GM19099 (cell line): ENCODE data around the gene FEV.

Source experiments
- POLR2A ChIP-seq: IDR thresholded peaks from 3 replicates; pipeline ENCODE4 v1.6.1; 2011; ENCODE audit warnings: low read depth; ENCODE audit not compliant: insufficient read length; ENCODE audit errors: extremely low read depth

Gene FEV

GRCh38 chr2:218975060-218975777, 9.8 kb downstream of the FEV start:
- no peak for TF ChIP-seq POLR2A

GRCh38 chr2:218970894-218971293, 14.1 kb downstream of the FEV start:
- TF ChIP-seq POLR2A = no peak

DNA sequence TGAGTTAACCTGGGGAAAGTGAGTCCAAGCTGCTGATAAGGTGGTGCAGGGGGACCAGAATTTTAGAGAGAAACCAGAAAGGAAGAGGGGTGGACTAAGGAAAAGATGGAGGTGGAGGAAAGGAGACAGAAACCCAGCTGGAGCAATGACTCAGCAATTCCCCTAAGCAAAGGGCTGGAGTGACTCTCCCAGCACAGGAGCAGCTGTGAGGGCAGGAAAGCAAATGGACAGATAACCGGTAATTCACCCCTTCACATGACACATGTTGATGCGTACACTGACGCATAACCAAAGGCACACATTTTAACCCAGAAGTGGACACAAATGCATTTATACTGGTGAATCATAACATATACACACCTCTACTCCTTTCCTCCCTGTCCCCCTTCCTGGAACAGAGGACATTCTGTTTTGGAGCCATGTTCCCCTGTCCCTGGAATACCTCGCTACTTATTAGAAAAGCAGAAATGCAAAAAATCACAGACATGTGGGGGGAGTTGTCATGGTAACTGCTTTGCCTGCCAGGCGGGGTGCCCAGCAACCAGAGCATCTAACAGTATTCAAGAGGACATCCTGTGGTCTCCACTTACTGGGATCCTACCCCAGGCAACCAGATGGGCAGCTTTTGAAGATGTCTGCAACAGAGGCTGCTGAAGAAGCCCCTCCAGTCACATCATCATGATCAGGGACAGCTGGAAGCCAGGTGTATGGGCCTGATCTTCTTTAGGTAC, 20.8 kb downstream of the FEV start:
- no peak for TF ChIP-seq POLR2A

GRCh38 chr2:218963601-218964000, 21.4 kb downstream of the FEV start:
- no peak for TF ChIP-seq POLR2A

GRCh38 chr2:218962859-218963492, 22.0 kb downstream of the FEV start:
- TF ChIP-seq POLR2A = no peak

GRCh38 chr2:218961651-218962570, 23.1 kb downstream of the FEV start:
- no peak for TF ChIP-seq POLR2A

GRCh38 chr2:218961229-218961628, 23.8 kb downstream of the FEV start:
- no peak for TF ChIP-seq POLR2A

- TF ChIP-seq POLR2A = no peak
These were observed 24.4 kb downstream of the FEV start for GRCh38 chr2:218960309-218961165.

DNA sequence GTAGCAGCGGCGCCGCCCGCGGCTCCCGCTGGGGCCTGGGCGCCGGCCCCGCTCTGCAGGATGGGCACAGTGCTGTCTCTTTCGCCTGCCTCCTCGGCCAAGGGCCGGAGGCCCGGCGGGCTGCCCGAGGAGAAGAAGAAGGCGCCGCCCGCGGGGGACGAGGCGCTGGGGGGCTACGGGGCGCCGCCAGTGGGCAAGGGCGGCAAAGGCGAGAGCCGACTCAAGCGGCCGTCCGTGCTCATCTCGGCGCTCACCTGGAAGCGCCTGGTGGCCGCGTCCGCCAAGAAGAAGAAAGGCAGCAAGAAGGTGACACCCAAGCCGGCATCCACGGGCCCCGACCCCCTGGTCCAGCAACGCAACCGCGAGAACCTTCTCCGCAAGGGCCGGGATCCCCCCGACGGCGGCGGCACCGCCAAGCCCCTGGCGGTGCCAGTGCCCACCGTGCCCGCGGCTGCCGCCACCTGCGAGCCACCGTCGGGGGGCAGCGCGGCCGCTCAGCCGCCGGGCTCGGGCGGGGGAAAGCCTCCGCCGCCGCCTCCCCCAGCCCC, 25.1 kb downstream of the FEV start:
- TF ChIP-seq POLR2A = no peak

- no peak for TF ChIP-seq POLR2A
These were observed 25.7 kb downstream of the FEV start, which contains the start of gene CDK5R2 for GRCh38 chr2:218959141-218959731. TSS of gene CDK5R2 (plus strand) at chr2:218959666. CDS start at chr2:218959821, 155 bp downstream.

DNA sequence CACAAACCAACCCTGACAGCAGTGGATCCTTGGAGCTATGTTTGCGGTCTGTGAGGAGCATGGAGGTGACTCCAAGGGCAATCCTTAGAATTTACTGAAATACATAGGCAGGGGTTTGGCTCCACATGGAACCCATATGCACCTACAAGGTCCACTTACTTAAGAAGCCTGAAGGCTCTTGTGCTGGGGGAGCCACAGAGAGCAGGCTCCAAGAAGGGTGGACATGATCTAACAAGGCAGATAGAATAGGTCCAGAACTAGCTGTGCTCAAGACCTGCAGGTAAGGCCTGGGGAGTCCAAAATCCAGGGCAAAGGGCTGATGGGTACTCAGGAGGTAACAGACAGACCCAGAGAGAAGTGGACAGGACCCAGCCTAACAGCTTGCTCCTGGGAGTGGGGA, 26.7 kb downstream of the FEV start:
- no peak for TF ChIP-seq POLR2A

DNA sequence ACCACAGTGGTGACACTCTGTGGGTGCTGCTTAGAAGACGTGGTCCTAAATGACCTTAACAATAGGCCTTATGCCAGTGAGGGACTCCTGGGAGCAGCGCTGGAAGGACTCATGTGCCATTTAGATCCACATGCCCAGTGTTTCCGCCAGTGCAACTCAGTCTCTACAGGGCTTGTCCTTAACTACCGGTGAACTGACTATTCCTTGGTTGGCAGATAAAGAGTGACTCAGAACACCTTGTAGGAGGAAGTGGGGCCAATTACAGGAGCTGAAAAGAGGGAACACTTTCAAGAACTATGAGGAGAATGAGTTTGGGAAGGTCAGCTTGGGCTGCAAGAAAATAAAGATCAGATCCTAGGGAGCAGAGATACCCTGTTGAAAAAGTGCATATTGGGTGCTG, 27.3 kb downstream of the FEV start:
- TF ChIP-seq POLR2A = no peak

DNA sequence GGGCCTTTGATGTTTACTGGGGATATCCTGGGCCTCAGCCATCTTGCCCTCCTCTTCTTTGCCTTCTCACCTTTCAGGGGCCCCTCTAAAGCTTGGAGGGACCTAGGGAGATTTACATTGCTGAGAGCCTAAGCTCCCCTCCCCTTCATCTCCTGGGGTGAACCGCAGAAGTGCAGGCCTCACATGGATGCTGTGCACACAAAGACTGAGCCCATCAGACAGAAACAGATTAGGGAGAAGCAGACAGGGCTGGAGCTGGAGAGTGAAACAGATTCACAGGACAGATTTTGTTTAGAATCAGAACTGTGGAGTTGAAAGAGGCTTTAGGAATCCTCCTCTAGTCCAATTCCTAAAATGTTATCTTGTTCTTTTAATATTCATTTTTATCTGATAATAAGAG, 28.9 kb downstream of the FEV start:
- TF ChIP-seq POLR2A = no peak

GRCh38 chr2:218954541-218955300, 30.3 kb downstream of the FEV start:
- TF ChIP-seq POLR2A = no peak
